Myocyte (in vitro differentiated cells): ENCODE results near the gene C10orf105. TPM values are rescaled to one million over a fixed set of nuclear protein-coding genes. Genes with fewer than 3 reads are reported as not detected.

ENCODE experiments used
- DNase-seq: peaks from one replicate; pipeline ENCODE4 v3.0.0-alpha.2; 2012; ENCODE audit warnings: low read depth
- total RNA-seq: library from RNA; depleted of rRNA; stranded (reverse); fragments of >200 nt; gene quantifications from 2 replicates; pipeline ENCODE4 v1.2.3, GENCODE V29; 2014

The C10orf105 gene
- total RNA-seq, 1 donor from 2014 or later: 0.03 TPM

DNA sequence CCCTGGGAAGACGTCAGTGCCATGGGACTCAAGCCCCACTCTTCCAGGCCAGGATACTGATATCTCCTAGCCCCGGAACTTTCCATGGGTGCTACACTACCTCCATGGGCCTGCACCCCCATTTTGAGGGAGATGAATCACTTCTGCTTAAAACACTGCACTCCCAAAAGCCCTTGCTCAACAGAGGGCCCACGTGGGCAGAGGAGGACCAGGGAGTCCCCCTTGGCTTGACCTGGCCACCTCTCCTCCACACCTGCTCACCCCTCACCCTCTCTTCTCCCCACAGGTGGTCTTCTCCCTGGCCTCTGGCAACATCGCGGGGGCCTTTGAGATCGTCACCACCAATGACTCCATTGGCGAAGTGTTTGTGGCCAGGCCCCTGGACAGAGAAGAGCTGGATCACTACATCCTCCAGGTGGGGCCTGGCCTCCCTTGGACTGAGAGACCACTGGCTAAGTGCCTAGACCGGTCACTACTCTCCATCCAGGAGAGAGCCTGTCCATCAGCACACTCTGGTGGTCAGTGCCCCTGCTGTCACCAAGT, 19.9 kb upstream of the C10orf105 start:
- DNase-seq: no peak

DNA sequence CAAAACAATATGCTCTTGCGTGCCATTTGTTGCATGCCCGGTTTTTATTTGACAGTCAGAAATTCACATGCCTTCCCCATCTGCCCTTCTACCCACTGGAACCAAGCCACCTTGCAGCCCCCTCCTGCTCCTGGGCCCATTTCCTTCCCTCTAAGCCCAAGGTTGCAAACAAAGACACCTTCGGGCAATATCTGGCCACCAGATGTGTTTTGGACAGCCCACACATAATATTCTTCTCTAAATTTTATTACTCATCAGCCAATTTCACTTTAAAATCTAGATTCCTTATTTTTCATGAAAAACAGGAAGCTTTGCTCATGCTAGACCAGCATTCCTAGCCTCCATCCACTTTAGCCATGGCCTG, 18.2 kb upstream of the C10orf105 start:
- DNase-seq: no peak

- peak; percentile 33 for DNase-seq
These were observed 17.6 kb upstream of the C10orf105 start for GRCh38 chr10:71737001-71737833.

DNA sequence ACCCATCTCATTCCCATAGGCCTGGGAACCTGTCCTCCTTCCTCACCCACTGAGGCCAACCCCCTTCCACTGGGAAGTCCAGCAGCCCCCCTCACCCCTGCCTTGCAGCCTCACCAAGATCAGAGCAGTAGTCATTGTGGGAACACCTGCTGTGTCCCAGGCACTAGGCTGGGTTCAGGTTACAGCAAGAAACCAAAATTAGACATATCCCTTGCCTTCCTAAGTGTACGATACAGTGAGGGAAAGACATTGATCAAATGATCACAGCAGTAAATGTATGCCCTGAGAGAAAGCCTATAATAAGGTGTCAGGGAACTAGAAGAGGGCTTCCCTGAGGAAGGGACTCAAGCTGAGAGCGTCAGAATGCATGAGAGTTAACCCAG, 17.0 kb upstream of the C10orf105 start:
- peak; percentile 88 for DNase-seq

DNA sequence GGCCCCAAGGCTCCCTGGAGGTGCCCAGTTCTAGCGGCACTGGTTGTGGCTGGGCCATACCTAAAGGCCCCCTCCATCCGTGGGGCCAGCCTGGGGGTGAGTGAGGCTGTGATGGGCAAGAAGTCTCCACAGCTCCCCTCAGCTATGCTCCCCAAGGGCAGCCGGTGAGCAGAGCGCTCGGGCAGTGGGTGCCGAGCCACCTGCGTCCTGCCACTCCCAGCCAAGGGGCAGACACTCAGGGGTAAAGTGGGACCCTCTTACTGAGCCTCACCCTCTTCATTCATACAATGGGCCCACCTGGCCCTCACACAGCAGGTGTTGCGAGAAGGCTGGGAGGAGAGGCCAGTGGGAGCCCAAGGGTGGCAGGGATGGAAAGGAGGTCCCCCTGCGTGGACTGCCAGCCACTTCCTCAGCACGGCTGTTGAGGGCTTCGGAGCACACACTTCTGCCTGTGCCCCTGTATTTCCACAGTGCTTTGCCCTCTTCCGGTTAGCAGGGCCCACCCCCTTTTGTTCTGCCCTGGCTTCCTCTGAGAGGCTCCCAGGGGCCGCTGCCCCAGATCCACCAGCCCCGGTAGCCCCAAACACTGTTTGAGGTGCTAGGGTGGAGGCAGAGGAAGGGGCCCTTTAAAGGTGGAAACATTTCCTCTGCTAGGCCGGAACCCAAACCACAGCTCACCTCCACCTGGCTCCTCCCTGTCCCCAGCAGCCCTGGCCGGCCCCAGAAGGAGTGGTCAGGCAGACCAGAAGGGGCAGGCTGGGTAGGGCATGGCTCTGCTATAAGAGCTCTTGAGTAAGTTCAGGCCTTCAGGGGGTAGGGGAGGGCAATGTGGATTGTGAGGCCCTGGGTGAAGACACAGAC, 16.4 kb upstream of the C10orf105 start:
- DNase-seq: no peak

DNA sequence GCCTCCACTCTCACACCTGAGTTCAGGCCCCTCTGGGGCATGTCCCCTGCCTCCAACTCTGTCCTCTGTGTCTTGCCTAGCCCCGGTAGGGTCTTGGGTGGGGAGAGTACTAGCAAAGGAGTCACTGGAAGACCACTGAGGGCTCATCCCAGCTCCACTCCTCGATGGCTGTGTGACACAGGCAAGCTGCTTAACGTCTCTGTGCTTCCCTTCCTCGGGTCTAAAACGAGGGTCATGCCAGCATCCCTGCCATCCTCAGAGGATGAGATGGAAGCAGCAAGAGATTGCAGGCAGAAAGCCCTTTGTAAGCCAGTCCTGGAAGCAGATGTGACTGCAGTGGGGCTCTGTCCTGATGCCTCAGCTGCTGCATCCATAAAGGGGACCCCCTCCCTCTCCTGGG, 15.2 kb upstream of the C10orf105 start:
- DNase-seq: no peak

- no peak for DNase-seq
These were observed 12.2 kb upstream of the C10orf105 start for GRCh38 chr10:71731791-71732190.

DNA sequence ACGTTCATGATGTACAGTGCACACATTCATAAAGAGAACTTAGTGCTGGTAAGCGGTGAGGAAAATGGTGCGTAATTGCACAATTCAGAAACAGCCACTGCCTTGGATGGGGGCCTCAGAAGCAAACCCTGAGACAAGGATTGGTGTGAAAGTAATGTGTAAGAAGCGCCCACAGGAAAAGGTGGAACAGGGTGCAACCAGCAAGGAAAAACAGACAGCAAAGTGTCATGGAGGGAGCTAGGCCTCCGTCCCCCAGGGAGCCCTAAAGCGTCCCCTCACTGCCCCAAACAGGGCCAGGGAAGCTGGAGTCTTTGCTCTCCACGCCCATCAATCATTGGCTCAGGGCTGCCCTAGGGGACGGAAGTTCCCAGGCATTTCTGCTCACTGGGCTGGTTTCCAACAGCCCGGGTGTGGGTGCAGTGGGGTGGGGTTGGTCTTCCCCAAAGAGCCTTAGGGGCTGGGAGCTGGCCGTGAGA, 9.6 kb upstream of the C10orf105 start:
- DNase-seq: no peak

DNA sequence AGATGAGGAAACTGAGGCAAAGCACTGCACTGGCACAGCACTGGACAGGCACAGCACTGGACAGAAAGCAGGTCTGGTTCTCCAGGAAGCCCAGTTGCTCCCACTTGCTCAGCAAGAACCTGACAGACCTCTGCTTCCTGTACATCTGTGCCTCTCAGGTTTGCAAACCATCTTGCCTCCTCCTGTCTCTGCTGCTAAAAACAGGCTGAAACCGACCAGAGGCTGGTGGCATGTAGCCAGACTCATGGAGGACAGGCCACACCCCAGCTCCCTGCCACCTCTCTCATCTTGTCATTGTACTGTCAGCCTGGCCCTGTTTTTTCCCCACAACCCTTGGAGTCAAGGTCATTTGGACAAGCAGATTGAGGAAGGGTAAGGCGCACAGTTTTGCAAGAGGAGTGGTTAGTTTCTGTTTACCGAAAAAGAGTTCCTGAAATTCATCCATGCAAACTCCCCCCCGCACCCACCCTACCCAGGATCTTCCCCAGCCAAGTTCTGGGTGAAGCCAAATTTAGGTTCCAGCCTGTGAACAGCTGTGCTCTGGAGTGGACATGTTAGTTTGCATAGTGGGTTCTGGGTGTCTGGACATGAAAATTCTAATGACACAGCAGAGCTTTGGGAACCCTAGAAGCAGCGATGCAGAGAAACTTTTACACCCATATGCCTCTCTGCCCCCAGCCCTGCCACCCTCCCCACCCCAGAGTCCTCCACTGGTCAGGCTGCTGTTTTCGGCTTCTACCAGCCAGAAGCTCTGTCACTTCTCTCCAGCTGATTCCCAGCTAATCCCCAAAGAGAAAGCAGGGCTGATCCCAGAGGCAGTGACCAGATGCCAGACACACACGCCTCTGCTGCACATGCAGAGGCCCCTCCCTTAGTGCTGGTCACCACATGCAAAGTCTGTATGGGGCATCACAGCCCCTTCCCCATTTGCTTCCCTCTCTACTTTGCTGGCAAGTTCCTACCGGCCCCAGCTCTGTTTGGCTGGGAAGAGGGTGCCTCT, 8.5 kb upstream of the C10orf105 start:
- peak; percentile 90 for DNase-seq

DNA sequence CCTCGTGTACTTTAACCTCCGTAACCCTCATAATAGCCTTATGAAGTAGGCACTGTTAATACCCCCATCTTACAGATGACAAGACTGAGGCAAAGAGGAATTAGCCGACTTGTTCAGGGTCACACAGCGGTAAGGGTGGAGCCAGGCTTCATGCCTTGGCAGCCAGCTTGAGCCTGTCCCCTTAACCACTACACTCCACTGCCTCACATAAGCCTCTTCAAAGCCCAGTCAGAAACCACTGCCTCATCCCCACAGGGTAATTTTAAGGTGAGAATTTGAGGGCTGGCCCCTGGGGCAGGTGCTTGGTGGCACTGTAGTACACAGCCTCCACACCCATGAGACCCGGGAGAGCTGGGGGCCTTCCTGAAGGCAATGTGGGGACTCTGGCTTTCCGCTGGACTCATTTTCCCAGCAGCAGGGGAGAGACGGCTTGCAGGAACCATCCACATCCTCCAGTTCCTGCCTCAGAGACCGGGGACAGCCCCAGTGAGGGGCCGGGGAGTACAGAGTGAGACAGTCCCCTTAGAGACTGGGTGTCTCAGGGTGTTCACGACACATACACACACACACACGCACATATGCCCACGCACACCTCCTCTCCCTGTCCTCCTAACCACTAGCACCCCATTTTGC, 7.6 kb upstream of the C10orf105 start:
- no peak for DNase-seq

DNA sequence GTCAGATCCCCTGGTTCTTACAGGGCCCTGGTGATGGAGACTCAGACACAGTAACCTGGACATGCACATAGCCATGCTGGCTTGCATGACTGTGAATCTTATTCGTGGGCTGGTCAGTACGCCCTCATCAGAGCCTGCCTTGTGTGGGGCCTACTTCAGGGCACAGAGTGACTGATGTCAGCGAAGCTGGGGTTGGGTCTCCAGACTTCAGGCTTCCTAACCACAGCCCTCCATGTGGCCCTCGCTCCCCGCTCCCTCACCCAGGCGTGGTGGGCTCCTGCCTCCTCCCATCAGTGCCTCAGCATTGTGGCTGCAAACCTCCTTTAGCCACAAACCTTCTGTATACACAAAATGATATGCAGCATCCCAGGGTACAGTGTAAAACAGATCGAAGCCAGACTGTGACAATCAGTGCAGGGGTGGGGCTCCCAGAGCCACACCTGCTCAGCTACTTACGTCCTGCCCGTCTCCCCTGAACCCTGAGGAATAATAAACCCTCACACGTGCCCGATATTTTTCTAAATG, 7.1 kb upstream of the C10orf105 start:
- DNase-seq: no peak

DNA sequence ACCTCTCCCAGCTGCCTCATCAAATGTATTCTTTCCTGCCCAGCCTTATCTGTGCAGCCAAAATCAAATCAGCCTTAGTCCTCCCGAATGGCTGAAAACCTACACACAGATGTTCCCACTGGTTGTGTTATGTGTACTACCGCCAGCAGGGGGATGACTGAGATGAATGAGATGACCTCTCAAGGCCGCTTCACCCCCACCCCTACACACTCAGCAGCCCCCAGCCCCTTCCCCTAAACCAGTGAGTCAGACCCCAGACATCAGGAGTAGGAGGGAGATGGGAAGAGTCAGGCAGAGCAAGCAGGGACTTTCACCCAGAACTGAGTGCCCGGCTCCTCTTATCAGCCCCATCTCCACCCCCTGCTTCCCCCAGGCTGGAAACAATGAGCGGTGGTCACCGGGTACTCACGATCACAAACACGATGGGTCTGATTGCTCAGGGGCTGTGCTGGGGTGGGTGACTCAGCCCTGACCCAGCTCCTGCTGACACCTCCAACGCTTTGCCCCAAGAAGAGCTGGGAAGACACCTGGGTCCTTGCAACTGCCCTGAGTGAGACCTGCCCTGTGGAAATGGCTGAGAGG, 6.5 kb upstream of the C10orf105 start:
- DNase-seq: no peak

DNA sequence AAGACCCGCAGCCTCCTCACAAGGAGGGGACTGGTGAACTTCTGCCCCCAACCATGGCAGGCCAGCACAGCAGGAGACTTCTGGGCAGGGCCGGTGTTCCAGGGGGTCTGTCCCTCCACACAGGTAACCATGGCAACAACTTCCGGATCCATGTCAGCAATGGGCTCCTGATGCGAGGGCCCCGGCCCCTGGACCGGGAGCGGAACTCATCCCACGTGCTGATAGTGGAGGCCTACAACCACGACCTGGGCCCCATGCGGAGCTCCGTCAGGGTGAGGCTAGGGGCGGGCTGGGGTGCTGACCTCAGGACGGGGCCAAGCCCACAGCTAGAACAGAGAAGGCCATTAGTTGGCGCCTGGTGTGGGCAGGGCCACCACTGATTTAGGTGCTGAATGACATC, 5.7 kb upstream of the C10orf105 start:
- DNase-seq: no peak

DNA sequence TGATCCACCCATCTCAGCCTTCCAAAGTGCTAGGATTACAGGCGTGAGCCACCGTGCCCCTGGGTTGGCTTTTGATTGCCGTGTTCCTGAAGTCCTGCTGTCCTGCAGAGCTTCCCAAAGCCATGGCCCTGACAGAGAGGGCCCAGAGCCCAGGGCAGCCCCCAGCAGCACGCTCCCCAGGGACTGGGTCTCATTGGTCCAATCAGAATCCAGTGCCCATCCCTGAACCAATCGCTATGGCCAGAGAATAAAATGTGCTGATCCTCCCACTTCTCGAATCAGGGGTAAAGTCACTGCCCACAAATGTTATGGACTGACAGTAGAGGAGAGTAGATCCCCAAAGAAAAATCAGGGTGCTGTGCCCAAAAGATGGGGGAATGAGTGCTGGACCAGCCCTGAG, 5.0 kb upstream of the C10orf105 start:
- DNase-seq: no peak

GRCh38 chr10:71723311-71723710, 3.7 kb upstream of the C10orf105 start:
- no peak for DNase-seq

DNA sequence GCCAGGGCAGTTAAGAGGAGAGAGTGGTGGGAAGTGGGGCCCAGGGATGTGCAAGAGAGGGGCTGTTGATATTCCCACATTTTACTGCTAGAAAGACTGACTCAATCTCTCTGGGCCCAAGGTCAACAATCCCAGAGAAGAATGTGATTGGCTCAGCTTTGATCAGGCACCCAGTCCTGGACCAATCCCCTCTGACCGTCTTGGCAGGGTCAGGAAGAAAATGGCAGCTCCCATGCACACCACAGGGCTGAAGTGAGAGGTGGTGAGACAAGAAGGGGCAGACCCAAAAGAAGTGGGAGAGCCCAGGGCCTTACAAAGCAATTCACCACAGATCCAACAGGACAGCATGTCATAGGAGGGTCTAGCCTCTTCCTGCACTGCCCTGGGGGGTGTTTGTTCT, 3.3 kb upstream of the C10orf105 start:
- DNase-seq: no peak

- DNase-seq: no peak
These were observed 1.7 kb upstream of the C10orf105 start for GRCh38 chr10:71721313-71721712.

DNA sequence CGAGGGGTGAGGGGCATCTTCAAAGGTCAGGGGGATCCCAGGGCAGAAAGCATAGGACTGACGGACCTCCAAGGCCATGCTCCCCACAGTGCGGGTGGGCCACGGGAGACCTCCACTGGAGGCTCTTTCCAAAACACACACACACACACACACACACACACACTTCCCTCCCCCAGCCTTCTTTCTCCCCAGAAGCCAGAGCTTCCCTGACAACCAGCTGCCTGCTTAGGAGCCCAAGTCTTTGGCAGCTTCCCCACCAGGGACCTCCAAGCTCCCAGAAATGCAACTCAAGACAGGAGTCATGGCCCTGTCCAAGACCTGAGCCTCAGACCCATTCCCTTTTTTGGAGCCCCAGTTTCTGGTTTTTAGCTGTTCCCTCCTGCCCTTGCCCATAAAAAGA, 710 bp upstream of the C10orf105 start:
- DNase-seq: no peak

GRCh38 chr10:71719042-71719441, 536 bp downstream of the C10orf105 start:
- no peak for DNase-seq
